HG03520 (cell line): ENCODE results near the gene SPINK1.
"Not testable (repeated sequence)": the region's sequence is repeated elsewhere in the genome, so short reads cannot be mapped to it uniquely, and the experiment has no call there.

Source experiments
- ATAC-seq: cut with Tn5 transposase; IDR thresholded peaks from one replicate; pipeline ENCODE4 v1.9.1; 2021; ENCODE audit warnings: mild to moderate bottlenecking, moderate library complexity; ENCODE audit not compliant: unreplicated experiment

The SPINK1 gene

GRCh38 chr5:147809830-147810666 is 21.4 kb downstream of the SPINK1 start:
- ATAC-seq: no peak

GRCh38 chr5:147805030-147805454 is 26.4 kb downstream of the SPINK1 start:
- ATAC-seq: peak; percentile 89

GRCh38 chr5:147804334-147804733 is 27.1 kb downstream of the SPINK1 start:
- no peak for ATAC-seq

- ATAC-seq: no peak
Observed at GRCh38 chr5:147803926-147804325, 27.5 kb downstream of the SPINK1 start.

- ATAC-seq: not testable (repeated sequence)
Observed at GRCh38 chr5:147803161-147803560, 28.3 kb downstream of the SPINK1 start.

- ATAC-seq: no peak
Observed at GRCh38 chr5:147801461-147801860, 30.0 kb downstream of the SPINK1 start.

GRCh38 chr5:147800491-147800890 is 31.0 kb downstream of the SPINK1 start:
- no peak for ATAC-seq

- no peak for ATAC-seq
Observed at GRCh38 chr5:147796556-147797308, 34.7 kb downstream of the SPINK1 start.

GRCh38 chr5:147791181-147791580 is 40.3 kb downstream of the SPINK1 start:
- ATAC-seq: no peak

- no peak for ATAC-seq
Observed at GRCh38 chr5:147789820-147790219, 41.7 kb downstream of the SPINK1 start.

- no peak for ATAC-seq
Observed at GRCh38 chr5:147788023-147788422, 43.4 kb downstream of the SPINK1 start.

- ATAC-seq: no peak
Observed at GRCh38 chr5:147786142-147786541, 45.3 kb downstream of the SPINK1 start.

GRCh38 chr5:147784146-147784987 is 47.1 kb downstream of the SPINK1 start:
- ATAC-seq: no peak

GRCh38 chr5:147782110-147783028 is 49.1 kb downstream of the SPINK1 start, which contains the start of gene JAKMIP2:
JAKMIP2 (minus strand) TSS chr5:147782728; CDS start chr5:147671806, 110,922 bp downstream.
- ATAC-seq: peak; percentile 96

GRCh38 chr5:147780924-147781573 is 50.4 kb downstream of the SPINK1 start:
- ATAC-seq: no peak

GRCh38 chr5:147779694-147780093 is 51.8 kb downstream of the SPINK1 start:
- no peak for ATAC-seq

GRCh38 chr5:147776989-147777388 is 54.5 kb downstream of the SPINK1 start:
- ATAC-seq: no peak
